Measurements from ENCODE around the gene PLK3. TPM values are rescaled to one million over a fixed set of nuclear protein-coding genes. Genes with fewer than 3 reads are reported as not detected.

The PLK3 gene
- total and polyA plus RNA-seq, 9 of the 15 experiments (the other 6 are each of a cell fraction or from before 2014, with no cell fraction given): 0.52 to 22.7 (median 11.0) TPM

GRCh38 chr1:44839576-44839975, 39.4 kb downstream of the PLK3 start (continued):
- TF ChIP-seq AFF4 (CRISPR knock-in tag; IDR thresholded peaks at IDR 0.05) (no peak), ZNF639 (CRISPR knock-in tag; conservative IDR thresholded peaks at IDR 0.05 in 1 of 2, IDR thresholded peaks at IDR 0.05 in 1 of 2) (no peak)

GRCh38 chr1:44842486-44842861, 42.3 kb downstream of the PLK3 start:
- no peak overlapping the region; the same call in 2 of the 3 replicates for H3K27ac ChIP-seq (ENCODE audit: extremely low read depth, low read depth, low read length)
- peak in 1 of 4 experiments; percentile 47 for DNase-seq (ENCODE audit: extremely low read depth in 1 of 4, low spot score in 3 of 4)
- H2AFZ ChIP-seq (ENCODE audit: low read depth, low read length): peak overlapping the region; percentile 86
- 18% methylated on average over 16 of the region's 16 CpGs for WGBS (ENCODE audit: insufficient coverage, low coverage, missing lambda C conversion rate)
- H3K4me1 ChIP-seq (replicated peaks in 1 of 2; ENCODE audit: control insufficient read depth in 2 of 2, insufficient read depth in 2 of 2, low read length in 2 of 2): peaks cover 5 to 17% of the 10 kb centered on the region in 2 experiments; a peak in 3 of 5 replicates
- ATAC-seq: peak; percentile 65
- peak overlapping the region; percentile 56 for H3K4me3 ChIP-seq
- H3K27me3 ChIP-seq (ENCODE audit: control insufficient read depth in 2 of 2, insufficient read depth in 2 of 2, low read length in 2 of 2): no peaks in the 10 kb centered on the region
- no peaks in the 10 kb centered on the region for H3K9me3 ChIP-seq (replicated peaks; ENCODE audit: control insufficient read depth, insufficient read depth, low read depth, low read length)
- peak overlapping the region; percentile 58 to 95; a peak in 3 of 4 replicates for H3K9ac ChIP-seq (ENCODE audit: insufficient read depth in 1 of 2, low read depth in 2 of 2, low read length in 2 of 2)
- POLR2A ChIA-PET: interaction anchor here (0.6 to 2.9 kb wide), 13 partner anchors 8 to 616 kb away, joined by 3 to 20 read pairs (median 4); no protein-coding TSS in a partner anchor
- in situ Hi-C loops (cut with MboI): loop anchor here (5.0 kb wide), 1 partner anchor 460 kb away; no protein-coding TSS in a partner anchor
- H3K36me3 ChIP-seq (ENCODE audit: control insufficient read depth, insufficient read depth, low read length): no peaks in the 10 kb centered on the region
- no peaks in the 10 kb centered on the region for H3K9me1 ChIP-seq (ENCODE audit: control insufficient read depth, insufficient read depth, low read length)
- peak; percentile 57 for FAIRE-seq
- no peaks in the 10 kb centered on the region for H3K79me2 ChIP-seq (ENCODE audit: control insufficient read depth, insufficient read depth, low read length)
- CTCF ChIA-PET (ENCODE audit: low intra/inter-chr PET ratio): no interaction called here
- H4K20me1 ChIP-seq (replicated peaks; ENCODE audit: control insufficient read depth, insufficient read depth, low read length): no peaks in the 10 kb centered on the region
- H3K4me2 ChIP-seq (ENCODE audit: insufficient read depth, low read length): peak overlapping the region; percentile 82
- BruUV-seq (replicated peaks): no TSS peak
- intact Hi-C loops (cut with micrococcal nuclease): no loop called here
- TF ChIP-seq MTF1 (CRISPR knock-in tag; IDR thresholded peaks at IDR 0.05; ENCODE audit: borderline replicate concordance) (no peak), ARHGAP35 (IDR thresholded peaks at IDR 0.05; ENCODE audit: partially characterized antibody) (no peak), ARID4B (CRISPR knock-in tag; IDR thresholded peaks at IDR 0.05) (no peak), RAD21 (CRISPR knock-in tag; conservative IDR thresholded peaks at IDR 0.05 in 1 of 2, IDR thresholded peaks at IDR 0.05 in 1 of 2) (no peak), SNRNP70 (optimal IDR thresholded peaks at IDR 0.05; ENCODE audit: low read depth, low read length) (no peak)
